NCI-H2081 treated with DMSO at 0.1 percent for 48 hours (cell line): ENCODE measurements around the gene HIC2.
"Not testable (repeated sequence)": the region's sequence is repeated elsewhere in the genome, so short reads cannot be mapped to it uniquely, and the experiment has no call there.

ENCODE experiments used
- DNase-seq: peaks from one replicate; lab custom pipeline; 2025; lab: John Stamatoyannopoulos, UW

Gene HIC2

GRCh38 chr22:21449531-21450319 is 32.6 kb downstream of the HIC2 start:
- no peak for DNase-seq

DNA sequence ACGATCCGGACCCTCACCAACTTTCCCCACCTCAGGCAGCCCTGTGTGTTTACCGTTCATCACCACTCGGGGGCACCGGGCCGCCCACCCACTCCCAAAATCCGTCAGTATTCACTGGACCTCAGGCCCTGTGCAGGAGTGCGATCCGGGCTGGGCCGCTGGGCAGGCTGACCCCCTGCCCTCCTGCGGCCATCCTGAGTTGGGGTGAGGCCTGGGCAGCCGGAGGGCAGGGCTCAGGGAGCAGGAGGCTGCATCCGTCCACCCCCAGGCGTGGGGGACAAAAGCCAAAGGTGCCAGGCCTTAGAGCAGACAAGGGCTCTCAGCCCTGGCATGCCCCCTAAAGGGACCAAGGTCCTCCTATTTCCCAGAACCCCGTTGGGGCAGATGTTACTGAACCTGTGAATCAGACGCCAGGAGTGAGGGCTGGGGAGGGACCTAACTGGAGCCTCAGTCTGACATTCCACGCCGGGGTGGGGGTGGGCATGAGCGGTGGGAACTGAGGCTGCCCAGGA is 33.2 kb downstream of the HIC2 start:
- no peak for DNase-seq

GRCh38 chr22:21450858-21451353 is 33.7 kb downstream of the HIC2 start:
- DNase-seq: no peak

GRCh38 chr22:21451545-21452520 is 34.7 kb downstream of the HIC2 start:
- DNase-seq: no peak

DNA sequence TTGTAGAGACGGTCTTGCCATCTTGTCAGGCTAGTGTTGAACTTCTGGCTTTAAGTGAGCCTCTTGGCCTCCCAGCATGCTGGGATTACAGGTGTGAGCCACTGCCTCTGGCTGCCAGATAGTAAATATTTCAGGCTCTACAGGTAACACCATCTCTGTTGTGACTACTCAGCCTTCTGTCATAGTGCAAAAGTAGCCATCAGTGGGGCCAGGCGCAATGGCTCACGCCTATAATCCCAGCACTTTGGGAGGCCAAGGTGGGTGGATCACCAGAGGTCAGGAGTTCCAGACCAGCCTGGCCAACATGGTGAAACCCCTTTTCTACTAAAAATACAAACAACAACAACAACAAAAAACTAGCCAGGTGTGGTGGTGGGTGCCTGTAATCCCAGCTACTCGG is 35.5 kb downstream of the HIC2 start:
- DNase-seq: not testable (repeated sequence)

DNA sequence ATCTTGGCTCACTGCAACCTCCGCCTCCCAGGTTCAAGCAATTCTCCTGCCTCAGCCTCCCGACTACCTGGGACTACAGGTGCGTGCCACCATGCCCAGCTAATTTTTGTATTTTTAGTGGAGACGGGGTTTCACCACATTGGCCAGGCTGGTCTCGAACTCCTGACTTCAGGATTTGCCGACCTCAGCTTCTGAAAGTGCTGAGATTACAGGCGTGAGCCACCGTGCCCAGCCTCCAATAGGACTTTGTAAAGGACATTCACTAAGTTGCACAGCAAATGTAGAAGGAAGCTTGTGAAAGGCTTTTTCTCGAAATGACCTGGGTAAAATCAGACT is 37.8 kb downstream of the HIC2 start:
- DNase-seq: not testable (repeated sequence)

- no peak for DNase-seq
These were observed 38.3 kb downstream of the HIC2 start for GRCh38 chr22:21455334-21456089.

DNA sequence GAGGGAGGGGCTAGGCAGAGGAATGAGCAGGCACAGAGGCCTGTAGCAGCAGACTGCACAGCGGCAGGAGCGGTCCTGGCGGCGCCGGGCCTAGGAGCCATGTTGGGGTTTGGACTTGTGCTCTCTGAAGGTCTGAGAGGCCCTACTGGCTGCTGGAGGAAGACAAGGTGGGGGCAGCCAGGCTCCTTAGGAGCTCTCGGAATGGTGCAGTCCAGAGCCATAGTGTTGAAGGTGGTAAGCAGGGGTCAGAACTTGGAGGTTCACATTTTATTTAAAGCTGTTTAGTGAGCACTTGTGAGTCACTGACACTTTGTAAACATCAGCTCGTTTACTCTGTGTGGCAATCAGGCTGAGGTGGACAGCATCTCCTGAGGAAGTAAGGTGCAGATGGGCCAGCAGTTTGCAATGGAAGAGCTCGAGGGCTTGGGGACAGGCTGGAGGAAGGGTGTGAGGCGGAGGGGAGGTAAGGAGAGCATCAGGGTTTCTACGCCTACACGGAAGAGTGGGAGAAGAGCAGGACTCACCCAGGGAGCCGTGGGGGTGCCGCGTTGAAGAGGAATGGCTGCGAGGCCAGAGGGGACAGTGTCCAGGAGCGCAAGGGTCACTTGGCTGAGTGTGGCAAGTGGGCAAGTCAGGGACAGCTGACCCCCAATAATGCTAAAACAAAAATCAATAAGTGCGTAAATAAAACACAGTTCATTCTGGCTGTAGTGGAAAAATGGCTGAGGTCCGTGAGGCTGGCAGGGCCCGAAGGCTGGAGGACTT is 40.0 kb downstream of the HIC2 start:
- no peak for DNase-seq

GRCh38 chr22:21462672-21463071 is 45.5 kb downstream of the HIC2 start:
- DNase-seq: not testable (repeated sequence)

GRCh38 chr22:21467337-21468193 is 50.4 kb downstream of the HIC2 start, which contains the start of gene TMEM191C:
Gene TMEM191C (plus strand): TSS chr22:21467387. CDS start chr22:21467460, 73 bp downstream.
- DNase-seq: not testable (repeated sequence)

DNA sequence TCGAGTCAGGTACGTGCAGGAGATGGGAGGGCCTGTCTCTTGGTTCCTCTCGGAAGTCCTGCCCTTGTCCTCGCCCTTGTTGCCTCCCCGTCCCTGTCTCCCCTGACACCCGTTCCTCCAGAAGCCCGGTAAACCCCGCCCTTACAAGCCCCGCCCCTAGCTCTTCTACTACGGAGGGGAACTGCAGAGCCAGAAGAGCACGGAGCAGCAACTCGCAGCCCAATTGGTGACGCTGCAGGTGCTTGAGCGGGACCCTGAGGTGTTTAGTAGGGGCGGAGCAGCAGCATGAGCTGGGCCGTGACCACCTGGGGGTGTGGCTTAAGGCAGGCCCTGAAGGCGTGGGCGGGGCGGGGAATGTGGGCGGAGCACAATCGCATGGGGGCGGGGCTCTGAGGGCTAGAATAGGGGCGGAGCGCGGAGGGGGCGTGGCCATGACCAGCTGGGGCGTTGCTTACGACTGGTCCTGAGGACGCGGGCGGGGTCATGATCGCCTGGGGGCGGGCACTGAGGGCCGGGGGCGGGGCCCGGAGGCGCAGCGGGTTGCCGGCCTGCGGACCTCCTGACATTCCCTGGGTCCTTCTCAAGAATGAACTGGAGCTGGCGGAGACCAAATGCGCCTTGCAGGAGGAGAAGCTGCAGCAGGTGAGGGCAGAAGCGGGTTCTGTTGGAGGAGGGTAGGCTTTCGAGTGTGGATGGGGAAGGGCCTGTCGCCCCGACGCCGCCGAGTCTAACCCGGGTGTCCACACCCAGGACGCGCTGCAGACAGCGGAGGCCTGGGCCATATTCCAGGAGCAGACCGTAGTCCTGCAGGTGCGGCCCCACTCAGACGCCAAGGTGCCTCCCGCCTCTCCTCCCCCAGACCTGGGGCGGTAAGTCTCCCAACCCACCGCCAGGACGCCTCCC is 51.3 kb downstream of the HIC2 start:
- DNase-seq: not testable (repeated sequence)

- DNase-seq: not testable (repeated sequence)
These were observed 52.2 kb downstream of the HIC2 start for GRCh38 chr22:21469097-21469994.

GRCh38 chr22:21472984-21473383 is 55.8 kb downstream of the HIC2 start:
- not testable (repeated sequence) for DNase-seq

GRCh38 chr22:21473664-21474063 is 56.5 kb downstream of the HIC2 start:
- not testable (repeated sequence) for DNase-seq

DNA sequence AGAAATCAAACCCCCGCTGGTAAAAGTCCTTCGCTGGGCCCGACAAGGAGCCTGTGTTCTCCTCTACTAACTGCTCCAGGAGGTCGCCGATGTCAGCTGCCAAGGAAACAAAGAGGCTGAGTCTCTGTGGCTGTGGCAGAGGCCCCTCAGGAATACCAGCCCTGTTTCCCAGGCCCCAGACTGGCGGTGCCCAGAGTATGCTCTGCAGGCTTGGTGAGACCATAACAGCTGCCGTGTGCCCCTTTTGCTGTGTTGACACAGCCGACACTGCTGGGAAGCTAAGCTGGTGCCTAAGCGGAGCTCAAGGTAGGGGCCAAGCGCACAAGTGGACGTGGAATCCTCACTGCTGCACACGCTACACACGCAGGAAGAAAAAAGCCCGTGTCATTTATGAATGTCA is 66.9 kb downstream of the HIC2 start:
- not testable (repeated sequence) for DNase-seq

DNA sequence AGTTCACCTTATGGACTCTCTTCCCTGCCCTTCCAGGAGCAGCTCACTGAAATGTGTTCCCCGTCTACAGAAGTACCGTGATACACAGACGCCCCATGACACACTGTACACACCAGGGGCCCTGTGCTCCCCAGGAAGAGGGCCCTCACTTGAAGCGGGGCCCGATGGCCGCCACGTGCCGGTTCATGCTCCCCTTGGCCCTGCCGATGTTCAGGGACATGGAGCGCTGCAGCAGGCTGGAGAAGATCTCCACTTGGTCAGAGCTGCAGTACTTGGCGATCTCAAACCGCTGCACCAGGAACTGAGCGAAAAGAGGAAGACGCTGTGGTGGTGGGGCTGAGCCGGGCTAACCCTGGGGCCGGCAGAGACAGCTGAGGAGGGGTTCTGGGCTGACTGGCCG is 70.6 kb downstream of the HIC2 start:
- not testable (repeated sequence) for DNase-seq

DNA sequence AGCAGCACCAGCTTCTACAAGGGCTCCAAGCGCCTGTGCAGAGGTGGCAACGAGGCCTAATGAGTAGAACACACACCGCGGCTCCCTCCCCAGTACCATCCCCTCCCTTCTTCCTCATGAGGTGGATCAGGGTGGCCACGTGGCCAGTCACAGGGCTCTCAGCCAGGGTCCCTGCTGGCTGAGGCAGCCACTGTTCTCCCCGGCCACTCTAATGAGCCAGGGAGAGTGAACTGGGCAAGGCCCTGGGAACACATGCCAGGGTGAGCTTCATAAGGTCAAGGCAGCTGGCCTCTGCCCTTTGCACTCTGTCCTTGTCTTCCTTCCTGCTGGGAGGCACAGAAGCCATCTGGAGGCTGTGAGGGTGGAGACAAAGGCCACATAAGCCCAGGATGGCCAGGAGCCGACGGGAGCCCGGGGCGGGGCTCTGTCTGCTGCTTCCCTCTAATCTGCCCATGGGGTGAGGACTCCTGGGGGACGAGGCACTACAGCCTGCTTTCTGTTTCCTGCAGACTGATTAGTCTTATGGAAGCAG is 72.0 kb downstream of the HIC2 start:
- not testable (repeated sequence) for DNase-seq
